Measurements from ENCODE around the gene HPCAL1. TPM values are rescaled to one million over a fixed set of nuclear protein-coding genes. Genes with fewer than 3 reads are reported as not detected.

Gene HPCAL1
- total RNA-seq, 1 donor from 2014 or later, result 15.9 TPM

DNA sequence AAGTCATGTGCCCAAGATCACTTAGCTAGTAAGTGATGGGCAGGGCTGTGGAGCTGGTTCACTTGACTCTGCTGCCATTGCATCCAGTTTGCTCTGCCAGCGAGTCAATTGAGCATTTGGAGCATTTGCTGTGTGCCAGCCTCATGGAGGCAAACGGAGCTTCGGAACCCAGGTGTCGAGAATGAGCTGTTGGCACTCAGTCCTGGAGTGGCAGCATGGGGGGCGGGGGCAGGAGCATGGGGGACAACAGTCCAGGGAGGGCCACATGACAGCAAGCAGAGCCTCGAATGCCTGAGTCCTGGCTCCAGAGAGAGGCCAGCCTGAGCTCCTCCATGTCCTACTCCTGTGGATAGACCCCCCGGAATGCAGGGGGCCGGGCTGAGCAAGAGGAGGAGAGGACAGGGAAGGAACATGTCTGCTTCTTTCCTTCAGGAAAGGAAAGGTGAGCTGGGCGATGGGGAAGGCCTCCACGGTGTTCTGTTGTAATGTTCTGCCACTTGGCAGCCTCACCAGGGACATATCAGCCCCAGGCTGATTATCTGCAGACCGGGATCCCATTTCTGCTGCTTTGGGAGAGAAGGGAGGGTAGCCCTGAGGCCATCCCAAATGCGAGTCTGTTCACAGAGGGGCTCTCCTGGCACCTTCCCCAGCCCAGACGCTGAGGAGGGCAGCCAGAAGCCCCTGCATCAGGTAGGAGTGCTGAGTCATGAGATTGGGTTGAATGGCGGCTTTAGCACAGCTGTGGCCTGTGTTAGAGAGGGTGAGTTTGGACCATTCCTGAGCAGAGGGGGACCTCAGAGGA, 59.6 kb downstream of the HPCAL1 start:
- Mint-ChIP-seq H3K36me3 (ENCODE audit: low read depth) (peaks cover 18% of the 10 kb centered on the region), H3K4me1 (peaks cover 13% of the 10 kb centered on the region), H3K4me3 (no peak overlapping the region), H3K27me3 (no peaks in the 10 kb centered on the region), H3K9me3 (no peaks in the 10 kb centered on the region), H3K27ac (no peak overlapping the region)
- CTCF ChIA-PET, result interaction anchor here (1.0 to 1.4 kb wide), 2 partner anchors 46 to 47 kb away, joined by 3 to 5 read pairs; no protein-coding TSS in a partner anchor
- no peak for DNase-seq
- TF ChIP-seq, protein P1, sequence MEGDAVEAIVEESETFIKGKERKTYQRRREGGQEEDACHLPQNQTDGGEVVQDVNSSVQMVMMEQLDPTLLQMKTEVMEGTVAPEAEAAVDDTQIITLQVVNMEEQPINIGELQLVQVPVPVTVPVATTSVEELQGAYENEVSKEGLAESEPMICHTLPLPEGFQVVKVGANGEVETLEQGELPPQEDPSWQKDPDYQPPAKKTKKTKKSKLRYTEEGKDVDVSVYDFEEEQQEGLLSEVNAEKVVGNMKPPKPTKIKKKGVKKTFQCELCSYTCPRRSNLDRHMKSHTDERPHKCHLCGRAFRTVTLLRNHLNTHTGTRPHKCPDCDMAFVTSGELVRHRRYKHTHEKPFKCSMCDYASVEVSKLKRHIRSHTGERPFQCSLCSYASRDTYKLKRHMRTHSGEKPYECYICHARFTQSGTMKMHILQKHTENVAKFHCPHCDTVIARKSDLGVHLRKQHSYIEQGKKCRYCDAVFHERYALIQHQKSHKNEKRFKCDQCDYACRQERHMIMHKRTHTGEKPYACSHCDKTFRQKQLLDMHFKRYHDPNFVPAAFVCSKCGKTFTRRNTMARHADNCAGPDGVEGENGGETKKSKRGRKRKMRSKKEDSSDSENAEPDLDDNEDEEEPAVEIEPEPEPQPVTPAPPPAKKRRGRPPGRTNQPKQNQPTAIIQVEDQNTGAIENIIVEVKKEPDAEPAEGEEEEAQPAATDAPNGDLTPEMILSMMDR (IDR thresholded peaks at IDR 0.05), result no peak
- intact Hi-C loops (cut with micrococcal nuclease), result no loop called here
- POLR2A ChIA-PET, result interaction anchor here (1.0 kb wide), 1 partner anchor 10 kb away, joined by 3 read pairs; no protein-coding TSS in a partner anchor
- ATAC-seq (ENCODE audit: low read depth), result no peak

DNA sequence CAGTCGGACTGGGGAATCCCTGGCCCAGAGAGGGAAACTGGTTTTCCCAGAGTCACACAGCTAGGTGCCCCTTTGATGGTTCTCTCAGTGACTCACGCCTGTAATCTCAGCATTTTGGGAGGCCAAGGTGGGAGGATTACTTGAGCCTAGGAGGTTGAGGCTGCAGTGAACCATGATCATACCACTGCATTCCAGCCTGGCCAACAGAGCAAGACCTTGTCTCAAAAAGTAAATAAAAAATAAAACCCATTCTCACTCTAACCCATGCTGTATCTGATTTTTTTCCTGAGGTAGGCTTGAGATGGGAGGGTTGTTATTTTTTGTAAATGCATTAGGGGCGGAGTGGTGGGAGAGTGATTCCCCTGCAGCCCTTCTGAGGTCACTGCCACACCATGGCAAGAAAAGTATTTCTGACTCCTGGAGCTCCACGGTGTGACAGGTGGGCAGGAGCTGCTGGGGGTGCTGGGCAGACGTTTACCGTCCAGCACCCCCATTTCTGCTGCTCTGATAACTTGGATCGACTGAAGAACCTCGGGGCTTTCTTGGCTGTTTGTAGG, 60.3 kb downstream of the HPCAL1 start:
- intact Hi-C loops (cut with micrococcal nuclease), result no loop called here
- peaks cover 13% of the 10 kb centered on the region for H3K4me1 Mint-ChIP-seq
- H3K4me3 Mint-ChIP-seq, result no peak overlapping the region
- ATAC-seq (ENCODE audit: low read depth) (no peak), DNase-seq (no peak)
- ChIA-PET CTCF (interaction anchor here (1.4 kb wide), 1 partner anchor 46 kb away, joined by 5 read pairs; no protein-coding TSS in a partner anchor), POLR2A (interaction anchor here (0.6 to 1.0 kb wide), 2 partner anchors 10 to 16 kb away, joined by 3 read pairs; no protein-coding TSS in a partner anchor)
- peaks cover 14% of the 10 kb centered on the region for H3K36me3 Mint-ChIP-seq (ENCODE audit: low read depth)
- H3K9me3 Mint-ChIP-seq, result no peaks in the 10 kb centered on the region
- no peak overlapping the region for H3K27ac Mint-ChIP-seq
- TF ChIP-seq, protein P1 (IDR thresholded peaks at IDR 0.05), result no peak
- H3K27me3 Mint-ChIP-seq, result no peaks in the 10 kb centered on the region

DNA sequence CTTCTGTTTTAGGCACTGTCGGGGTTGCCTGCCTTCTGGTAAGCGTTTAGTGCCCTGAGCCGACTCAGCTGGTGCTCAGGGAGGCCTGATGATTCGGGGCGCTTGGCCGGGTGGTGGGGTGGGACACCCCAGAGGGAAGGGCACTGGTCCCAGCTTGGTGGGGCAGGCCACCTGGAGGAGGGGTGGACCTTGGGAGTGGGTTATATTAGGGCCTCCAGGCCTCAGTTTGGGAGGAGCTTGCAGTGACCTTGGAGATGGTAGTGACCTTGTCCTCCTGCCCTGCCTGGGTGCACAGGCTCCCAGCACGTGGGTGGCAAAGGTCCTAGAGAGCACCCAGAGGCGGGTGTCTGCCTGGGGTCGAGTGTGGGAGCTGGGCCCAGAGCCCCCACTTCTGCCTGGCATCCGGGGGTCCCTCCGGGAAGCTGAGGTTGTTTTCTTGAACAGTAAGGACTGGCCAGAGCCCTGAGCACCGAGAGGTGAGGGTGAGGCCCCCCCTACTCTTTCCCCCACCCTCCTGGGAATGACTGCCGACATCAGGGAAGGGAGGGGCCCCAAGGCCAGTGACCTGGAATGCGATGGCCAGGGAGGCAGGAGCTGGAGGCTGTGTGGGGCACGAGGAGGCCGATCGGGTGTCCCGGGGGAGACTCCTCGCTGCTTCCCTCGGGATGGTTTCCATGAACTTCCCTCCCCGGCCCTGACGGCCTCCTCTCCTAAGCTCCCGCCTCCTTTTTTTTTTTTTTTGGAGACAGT, 61.3 kb downstream of the HPCAL1 start:
- ATAC-seq (ENCODE audit: low read depth) (no peak), DNase-seq (no peak)
- ChIA-PET CTCF (interaction anchor here (1.4 kb wide), 1 partner anchor 45 kb away, joined by 5 read pairs; no protein-coding TSS in a partner anchor), POLR2A (interaction anchor here (0.6 to 1.3 kb wide), 3 partner anchors 17 to 61 kb away, joined by 3 to 4 read pairs (median 3); partner anchors contain the start of gene HPCAL1)
- intact Hi-C loops (cut with micrococcal nuclease), result no loop called here
- Mint-ChIP-seq H3K27me3 (no peaks in the 10 kb centered on the region), H3K4me1 (peaks cover 13% of the 10 kb centered on the region), H3K9me3 (no peaks in the 10 kb centered on the region), H3K4me3 (no peak overlapping the region), H3K36me3 (ENCODE audit: low read depth) (peaks cover 10% of the 10 kb centered on the region), H3K27ac (no peak overlapping the region)
- TF ChIP-seq, protein P1 (IDR thresholded peaks at IDR 0.05), result no peak

DNA sequence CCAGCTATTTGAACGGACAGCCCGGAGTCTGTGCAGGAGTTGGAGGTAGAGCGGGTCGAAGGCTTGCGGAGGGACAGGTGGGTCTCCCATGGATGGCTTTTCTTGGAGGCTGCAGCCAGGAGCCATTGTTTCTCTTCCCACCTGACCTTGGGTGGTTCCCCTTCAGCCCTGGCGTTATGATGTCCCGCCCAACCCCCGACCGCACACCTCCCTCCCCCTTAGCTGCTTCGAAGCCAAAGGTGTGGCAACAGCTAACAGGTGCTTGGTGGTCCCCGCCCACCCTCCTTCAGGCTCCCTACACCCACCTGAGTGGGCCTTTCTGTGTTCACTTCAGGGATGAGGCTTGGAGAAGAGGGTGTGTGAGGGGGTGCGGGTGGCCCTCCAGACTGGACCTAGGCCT, 62.7 kb downstream of the HPCAL1 start:
- peaks cover 4% of the 10 kb centered on the region for H3K36me3 Mint-ChIP-seq (ENCODE audit: low read depth)
- TF ChIP-seq, protein P1 (IDR thresholded peaks at IDR 0.05), result no peak
- H3K4me1 Mint-ChIP-seq, result peaks cover 19% of the 10 kb centered on the region
- no peak overlapping the region for H3K4me3 Mint-ChIP-seq
- no peaks in the 10 kb centered on the region for H3K9me3 Mint-ChIP-seq
- intact Hi-C loops (cut with micrococcal nuclease), result no loop called here
- H3K27me3 Mint-ChIP-seq, result no peaks in the 10 kb centered on the region
- no peak for ATAC-seq (ENCODE audit: low read depth)
- H3K27ac Mint-ChIP-seq, result no peak overlapping the region
- ChIA-PET CTCF (interaction anchor here (1.1 kb wide), 1 partner anchor 18 kb away, joined by 3 read pairs; no protein-coding TSS in a partner anchor), POLR2A (no interaction called here)
- no peak for DNase-seq

All from activated B cell treated with CpG ODN at 0.5 μM for 24 hours (primary cell).